HT1080 (cell line): Measurements from ENCODE around the gene KRTAP20-1. TPM values are rescaled to one million over a fixed set of nuclear protein-coding genes. Genes with fewer than 3 reads are reported as not detected.

Experiments
- DNase-seq: peaks from one replicate; pipeline ENCODE4 v3.0.0-alpha.2; 2015; ENCODE audit warnings: low read depth
- polyA plus RNA-seq, 2 experiments: library from polyadenylated mRNA; depleted of rRNA; stranded (reverse); fragments of >200 nt; gene quantifications; 2 replicates each; pipeline ENCODE4 v1.2.3, GENCODE V29; 2015
- total RNA-seq: library from RNA; depleted of rRNA; stranded (reverse); fragments of >200 nt; shearing (Covaris generic); gene quantifications from 2 replicates; pipeline ENCODE4 v1.2.3, GENCODE V29; 2014; rRNA removed

Gene KRTAP20-1
- not detected in 2 replicates for total RNA-seq
- polyA plus RNA-seq (2015; cell fraction: cytosol; rRNA removed), result not detected in 2 replicates
- not detected in 2 replicates for polyA plus RNA-seq (2015; cell fraction: nucleus; rRNA removed)

- DNase-seq, result no peak
These were observed at the start of gene KRTAP20-1 for GRCh38 chr21:30616125-30616524. Gene KRTAP20-1 (plus strand): TSS chr21:30616425. CDS start chr21:30616455, 30 bp downstream.

- no peak for DNase-seq
These were observed 48.6 kb upstream of the KRTAP20-1 start for GRCh38 chr21:30567617-30568016.

GRCh38 chr21:30577766-30578165 is 38.5 kb upstream of the KRTAP20-1 start:
- DNase-seq, result peak; percentile 5

- DNase-seq, result no peak
These were observed 36.9 kb upstream of the KRTAP20-1 start for GRCh38 chr21:30579346-30579745.

- DNase-seq, result no peak
These were observed 36.1 kb upstream of the KRTAP20-1 start for GRCh38 chr21:30580132-30580531.

- no peak for DNase-seq
These were observed 33.4 kb upstream of the KRTAP20-1 start for GRCh38 chr21:30582870-30583269.

GRCh38 chr21:30590297-30590696 is 25.9 kb upstream of the KRTAP20-1 start, which contains the start of gene KRTAP22-2:
Gene KRTAP22-2 (minus strand): TSS chr21:30590397.
- no peak for DNase-seq

- no peak for DNase-seq
These were observed 24.1 kb upstream of the KRTAP20-1 start, which contains the start of gene KRTAP6-3 for GRCh38 chr21:30592140-30592539. Gene KRTAP6-3 (plus strand): TSS chr21:30592440. CDS start chr21:30592446, 6 bp downstream.

GRCh38 chr21:30598802-30599201 is 17.4 kb upstream of the KRTAP20-1 start, which contains the start of gene KRTAP6-2:
Gene KRTAP6-2 (minus strand): TSS chr21:30598902. CDS start chr21:30598874, 28 bp downstream.
- DNase-seq, result no peak

- no peak for DNase-seq
These were observed 15.4 kb upstream of the KRTAP20-1 start, which contains the start of gene KRTAP22-1 for GRCh38 chr21:30600787-30601186. Gene KRTAP22-1 (plus strand): TSS chr21:30601087.

- peak; percentile 43 for DNase-seq
These were observed 10.3 kb upstream of the KRTAP20-1 start for GRCh38 chr21:30605968-30606367.

GRCh38 chr21:30612132-30612531 is 4.1 kb upstream of the KRTAP20-1 start:
- no peak for DNase-seq

GRCh38 chr21:30613836-30614235 is 2.4 kb upstream of the KRTAP20-1 start, which contains the start of gene KRTAP6-1:
Gene KRTAP6-1 (minus strand): TSS chr21:30613930. CDS start chr21:30613904, 26 bp downstream.
- DNase-seq, result peak; percentile 11

- DNase-seq, result no peak
These were observed 1.0 kb upstream of the KRTAP20-1 start for GRCh38 chr21:30615199-30615598.

GRCh38 chr21:30620080-30620479 is 3.9 kb downstream of the KRTAP20-1 start:
- no peak for DNase-seq

GRCh38 chr21:30620522-30620921 is 4.3 kb downstream of the KRTAP20-1 start, which contains the start of gene KRTAP20-4:
Gene KRTAP20-4 (plus strand): TSS chr21:30620627.
- no peak for DNase-seq

- DNase-seq, result no peak
These were observed 7.1 kb downstream of the KRTAP20-1 start for GRCh38 chr21:30623362-30623761.

GRCh38 chr21:30625449-30626165 is 9.4 kb downstream of the KRTAP20-1 start:
- no peak for DNase-seq

GRCh38 chr21:30628109-30628508 is 11.9 kb downstream of the KRTAP20-1 start:
- no peak for DNase-seq

GRCh38 chr21:30629200-30629599 is 13.0 kb downstream of the KRTAP20-1 start:
- no peak for DNase-seq

GRCh38 chr21:30634906-30635305 is 18.7 kb downstream of the KRTAP20-1 start, which contains the start of gene KRTAP20-2:
Gene KRTAP20-2 (plus strand): TSS chr21:30635206. CDS start chr21:30635264, 58 bp downstream.
- DNase-seq, result no peak

GRCh38 chr21:30638686-30639085 is 22.5 kb downstream of the KRTAP20-1 start:
- no peak for DNase-seq
